ENCODE measurements around the gene SPTBN4.

DNA sequence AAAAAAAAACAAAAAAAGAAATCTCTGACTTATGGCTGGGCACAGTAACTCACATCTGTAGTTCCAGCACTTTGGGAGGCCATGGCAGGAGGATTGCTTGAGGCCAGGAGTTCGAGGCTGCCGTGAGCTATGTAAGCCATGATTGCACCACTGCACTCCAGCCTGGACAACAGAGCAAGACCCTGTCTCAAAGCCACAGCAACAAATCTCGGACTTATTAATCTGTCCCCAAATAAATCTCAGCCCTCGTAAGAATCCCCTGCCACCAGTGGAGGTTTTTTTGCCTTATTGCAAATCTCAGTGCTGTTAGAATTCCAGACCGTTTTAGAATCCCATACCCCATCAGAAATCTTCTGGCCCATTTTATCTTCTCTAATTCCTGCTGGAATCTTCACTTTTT, 114.7 kb downstream of the SPTBN4 start:
- no peak for TF ChIP-seq CEBPB (IDR thresholded peaks at IDR 0.05; ENCODE audit: borderline replicate concordance in 1 of 2, low read depth in 2 of 2, low read length in 2 of 2)
- TF ChIP-seq, protein P1, sequence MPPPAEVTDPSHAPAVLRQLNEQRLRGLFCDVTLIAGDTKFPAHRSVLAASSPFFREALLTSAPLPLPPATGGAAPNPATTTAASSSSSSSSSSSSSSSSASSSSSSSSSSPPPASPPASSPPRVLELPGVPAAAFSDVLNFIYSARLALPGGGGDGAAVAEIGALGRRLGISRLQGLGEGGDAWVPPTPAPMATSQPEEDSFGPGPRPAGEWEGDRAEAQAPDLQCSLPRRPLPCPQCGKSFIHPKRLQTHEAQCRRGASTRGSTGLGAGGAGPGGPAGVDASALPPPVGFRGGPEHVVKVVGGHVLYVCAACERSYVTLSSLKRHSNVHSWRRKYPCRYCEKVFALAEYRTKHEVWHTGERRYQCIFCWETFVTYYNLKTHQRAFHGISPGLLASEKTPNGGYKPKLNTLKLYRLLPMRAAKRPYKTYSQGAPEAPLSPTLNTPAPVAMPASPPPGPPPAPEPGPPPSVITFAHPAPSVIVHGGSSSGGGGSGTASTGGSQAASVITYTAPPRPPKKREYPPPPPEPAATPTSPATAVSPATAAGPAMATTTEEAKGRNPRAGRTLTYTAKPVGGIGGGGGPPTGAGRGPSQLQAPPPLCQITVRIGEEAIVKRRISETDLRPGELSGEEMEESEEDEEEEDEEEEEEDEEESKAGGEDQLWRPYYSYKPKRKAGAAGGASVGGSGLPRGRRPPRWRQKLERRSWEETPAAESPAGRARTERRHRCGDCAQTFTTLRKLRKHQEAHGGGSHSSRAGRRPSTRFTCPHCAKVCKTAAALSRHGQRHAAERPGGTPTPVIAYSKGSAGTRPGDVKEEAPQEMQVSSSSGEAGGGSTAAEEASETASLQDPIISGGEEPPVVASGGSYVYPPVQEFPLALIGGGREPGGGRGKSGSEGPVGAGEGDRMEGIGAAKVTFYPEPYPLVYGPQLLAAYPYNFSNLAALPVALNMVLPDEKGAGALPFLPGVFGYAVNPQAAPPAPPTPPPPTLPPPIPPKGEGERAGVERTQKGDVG (CRISPR knock-in tag; IDR thresholded peaks at IDR 0.05): no peak
- TF ChIP-seq FOXM1 (IDR thresholded peaks at IDR 0.05; ENCODE audit: low read depth, low read length): no peak
- no peak for TF ChIP-seq HDGF (IDR thresholded peaks at IDR 0.05)
- no peak for TF ChIP-seq POLR2AphosphoS5 (IDR thresholded peaks at IDR 0.05; ENCODE audit: low read length)
- TF ChIP-seq JUND (IDR thresholded peaks at IDR 0.05; ENCODE audit: low read depth, low read length): no peak
- TF ChIP-seq, protein P2, sequence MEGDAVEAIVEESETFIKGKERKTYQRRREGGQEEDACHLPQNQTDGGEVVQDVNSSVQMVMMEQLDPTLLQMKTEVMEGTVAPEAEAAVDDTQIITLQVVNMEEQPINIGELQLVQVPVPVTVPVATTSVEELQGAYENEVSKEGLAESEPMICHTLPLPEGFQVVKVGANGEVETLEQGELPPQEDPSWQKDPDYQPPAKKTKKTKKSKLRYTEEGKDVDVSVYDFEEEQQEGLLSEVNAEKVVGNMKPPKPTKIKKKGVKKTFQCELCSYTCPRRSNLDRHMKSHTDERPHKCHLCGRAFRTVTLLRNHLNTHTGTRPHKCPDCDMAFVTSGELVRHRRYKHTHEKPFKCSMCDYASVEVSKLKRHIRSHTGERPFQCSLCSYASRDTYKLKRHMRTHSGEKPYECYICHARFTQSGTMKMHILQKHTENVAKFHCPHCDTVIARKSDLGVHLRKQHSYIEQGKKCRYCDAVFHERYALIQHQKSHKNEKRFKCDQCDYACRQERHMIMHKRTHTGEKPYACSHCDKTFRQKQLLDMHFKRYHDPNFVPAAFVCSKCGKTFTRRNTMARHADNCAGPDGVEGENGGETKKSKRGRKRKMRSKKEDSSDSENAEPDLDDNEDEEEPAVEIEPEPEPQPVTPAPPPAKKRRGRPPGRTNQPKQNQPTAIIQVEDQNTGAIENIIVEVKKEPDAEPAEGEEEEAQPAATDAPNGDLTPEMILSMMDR (IDR thresholded peaks at IDR 0.05 in 2 of 3, conservative IDR thresholded peaks at IDR 0.05 in 1 of 3; ENCODE audit: control insufficient read depth in 2 of 3, extremely low read depth in 1 of 3, insufficient read depth in 1 of 3, low read depth in 3 of 3, low read length in 3 of 3): no peak
